Activated CD4-positive, alpha-beta T cell treated with anti-CD3 and anti-CD28 coated beads for 1 hour (primary cell): ENCODE results near the gene ZNF845.
A peak's percentile ranks its signal among the peaks of the same experiment; 100 is the strongest.
"Not testable (repeated sequence)": the region's sequence is repeated elsewhere in the genome, so short reads cannot be mapped to it uniquely, and the experiment has no call there.

Experiments
- DNase-seq: peaks from one replicate; pipeline ENCODE4 v3.0.0-alpha.2; 2020

The ZNF845 gene

GRCh38 chr19:53333463-53334449, at the start of gene ZNF845:
ZNF845 (plus strand) TSS chr19:53333749; CDS start chr19:53341308, 7,559 bp downstream.
- DNase-seq, result peak; percentile 96

- DNase-seq, result no peak
Measured at GRCh38 chr19:53285087-53285486, 48.5 kb upstream of the ZNF845 start.

- DNase-seq, result no peak
Measured at GRCh38 chr19:53290758-53291549, 42.6 kb upstream of the ZNF845 start.

- no peak for DNase-seq
Measured at GRCh38 chr19:53294786-53295441, 38.6 kb upstream of the ZNF845 start.

- DNase-seq, result not testable (repeated sequence)
Measured at GRCh38 chr19:53301341-53301740, 32.2 kb upstream of the ZNF845 start.

GRCh38 chr19:53308339-53308811, 25.2 kb upstream of the ZNF845 start:
- DNase-seq, result no peak

GRCh38 chr19:53311044-53311443, 22.5 kb upstream of the ZNF845 start:
- no peak for DNase-seq

- DNase-seq, result no peak
Measured at GRCh38 chr19:53311897-53312296, 21.7 kb upstream of the ZNF845 start.

GRCh38 chr19:53328967-53329366, 4.6 kb upstream of the ZNF845 start:
- no peak for DNase-seq

- DNase-seq, result no peak
Measured at GRCh38 chr19:53332484-53332883, 1.1 kb upstream of the ZNF845 start.

- peak; percentile 9 for DNase-seq
Measured at GRCh38 chr19:53333066-53333462, 485 bp upstream of the ZNF845 start.

- DNase-seq, result not testable (repeated sequence)
Measured at GRCh38 chr19:53344403-53344802, 10.9 kb downstream of the ZNF845 start.

GRCh38 chr19:53355739-53356138, 22.2 kb downstream of the ZNF845 start:
- DNase-seq, result no peak

GRCh38 chr19:53357821-53358581, 24.5 kb downstream of the ZNF845 start:
- no peak for DNase-seq

GRCh38 chr19:53360056-53360455, 26.5 kb downstream of the ZNF845 start:
- DNase-seq, result not testable (repeated sequence)

GRCh38 chr19:53365134-53365898, 31.8 kb downstream of the ZNF845 start, which contains the start of gene ZNF525:
ZNF525 (plus strand) TSS chr19:53365705; CDS start chr19:53372282, 6,577 bp downstream.
- peak; percentile 94 for DNase-seq

- DNase-seq, result no peak
Measured at GRCh38 chr19:53365899-53366493, 32.4 kb downstream of the ZNF845 start.

GRCh38 chr19:53372196-53372595, 38.6 kb downstream of the ZNF845 start:
- DNase-seq, result no peak

GRCh38 chr19:53374288-53374687, 40.7 kb downstream of the ZNF845 start:
- no peak for DNase-seq

- no peak for DNase-seq
Measured at GRCh38 chr19:53374743-53375142, 41.2 kb downstream of the ZNF845 start.

GRCh38 chr19:53381376-53381775, 47.8 kb downstream of the ZNF845 start:
- no peak for DNase-seq
